ENCODE results near the gene ADAMTS14. TPM values are rescaled to one million over a fixed set of nuclear protein-coding genes. Genes with fewer than 3 reads are reported as not detected.

ADAMTS14 gene
- total RNA-seq, 1 donor from 2014 or later = 1.4 TPM

DNA sequence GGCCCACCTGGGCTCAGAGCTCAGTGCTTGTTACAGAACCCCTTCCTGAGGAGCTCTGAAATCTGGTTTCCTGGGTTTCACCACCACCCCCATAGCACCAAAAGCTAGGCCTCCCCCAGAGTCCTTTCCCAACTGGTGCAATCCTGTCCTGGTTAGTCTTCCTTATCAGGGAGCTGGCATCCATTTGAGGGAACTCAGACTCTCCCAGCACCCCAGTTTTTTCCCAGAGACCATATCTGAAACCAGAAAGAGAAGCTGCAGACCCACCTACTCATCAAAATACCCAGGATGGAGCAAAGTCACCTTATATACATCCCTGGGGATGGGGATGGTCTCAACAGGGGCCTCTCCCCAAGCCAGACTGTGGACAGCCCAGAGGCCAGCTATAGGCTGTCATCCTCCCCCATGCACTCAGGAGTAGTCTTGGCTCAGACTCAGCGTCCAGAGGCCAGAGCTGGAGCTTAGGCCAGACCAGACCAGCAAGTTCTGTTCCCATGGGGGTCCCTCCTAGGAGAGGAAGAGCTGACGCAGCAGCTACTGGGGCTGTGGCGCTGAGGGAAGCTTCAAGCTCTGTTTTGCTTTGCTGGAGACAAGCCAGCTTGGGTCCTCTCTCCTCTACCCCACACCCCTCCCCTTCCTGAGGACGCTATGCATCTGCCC lies 109.9 kb downstream of the ADAMTS14 start:
- no peak for DNase-seq (ENCODE audit: extremely low spot score, unreplicated experiment)
- TF ChIP-seq, protein P1, sequence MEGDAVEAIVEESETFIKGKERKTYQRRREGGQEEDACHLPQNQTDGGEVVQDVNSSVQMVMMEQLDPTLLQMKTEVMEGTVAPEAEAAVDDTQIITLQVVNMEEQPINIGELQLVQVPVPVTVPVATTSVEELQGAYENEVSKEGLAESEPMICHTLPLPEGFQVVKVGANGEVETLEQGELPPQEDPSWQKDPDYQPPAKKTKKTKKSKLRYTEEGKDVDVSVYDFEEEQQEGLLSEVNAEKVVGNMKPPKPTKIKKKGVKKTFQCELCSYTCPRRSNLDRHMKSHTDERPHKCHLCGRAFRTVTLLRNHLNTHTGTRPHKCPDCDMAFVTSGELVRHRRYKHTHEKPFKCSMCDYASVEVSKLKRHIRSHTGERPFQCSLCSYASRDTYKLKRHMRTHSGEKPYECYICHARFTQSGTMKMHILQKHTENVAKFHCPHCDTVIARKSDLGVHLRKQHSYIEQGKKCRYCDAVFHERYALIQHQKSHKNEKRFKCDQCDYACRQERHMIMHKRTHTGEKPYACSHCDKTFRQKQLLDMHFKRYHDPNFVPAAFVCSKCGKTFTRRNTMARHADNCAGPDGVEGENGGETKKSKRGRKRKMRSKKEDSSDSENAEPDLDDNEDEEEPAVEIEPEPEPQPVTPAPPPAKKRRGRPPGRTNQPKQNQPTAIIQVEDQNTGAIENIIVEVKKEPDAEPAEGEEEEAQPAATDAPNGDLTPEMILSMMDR (conservative IDR thresholded peaks at IDR 0.05) = no peak
- Mint-ChIP-seq H3K36me3 (no peaks in the 10 kb centered on the region), H3K4me3 (no peak overlapping the region), H3K27me3 (no peaks in the 10 kb centered on the region), H3K27ac (no peak overlapping the region), H3K4me1 (ENCODE audit: unreplicated experiment) (peaks cover 11% of the 10 kb centered on the region), H3K9me3 (no peaks in the 10 kb centered on the region)

DNA sequence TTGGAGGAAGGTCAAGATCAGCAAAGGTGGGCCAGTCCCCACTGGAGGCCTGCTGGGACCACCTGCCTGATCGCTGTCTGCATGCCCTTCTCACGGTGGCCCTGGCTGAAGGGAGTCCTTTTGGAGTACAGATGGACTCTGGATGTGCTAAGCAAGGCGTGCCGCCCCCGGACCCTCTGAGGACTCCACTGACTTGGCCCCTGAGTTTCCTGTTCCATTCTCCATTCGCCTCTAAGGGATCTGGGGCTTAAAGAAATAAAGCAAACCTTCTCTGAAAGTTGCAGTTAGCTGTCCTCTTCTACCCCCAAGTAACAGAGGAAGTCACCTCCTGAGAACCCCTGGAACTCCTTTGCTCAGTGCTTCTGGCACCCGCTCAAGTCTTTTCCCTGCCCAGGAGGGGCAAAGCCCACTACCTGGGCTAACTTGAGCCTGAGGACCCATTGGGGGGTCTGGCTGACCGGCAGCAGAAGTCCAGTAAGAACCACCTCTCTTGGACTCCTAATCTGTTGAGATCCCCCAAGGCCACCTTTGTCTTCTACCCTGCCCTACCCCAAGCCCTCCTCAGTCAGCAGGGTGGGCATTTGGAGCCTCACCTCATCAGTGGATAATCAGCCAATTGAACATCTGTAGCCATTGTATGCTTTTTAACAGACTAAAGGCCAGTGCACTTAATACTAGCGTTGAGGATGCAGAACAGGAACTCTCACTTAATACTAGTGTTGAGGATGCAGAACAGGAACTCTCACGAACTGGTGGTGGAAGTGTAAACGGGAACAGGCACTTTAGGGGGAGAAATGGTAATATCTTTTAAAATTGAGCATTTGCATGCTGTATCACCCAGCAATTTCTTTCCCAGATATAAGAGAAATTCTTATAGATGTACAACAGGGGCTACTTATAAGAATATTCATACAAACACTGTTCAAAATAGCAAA lies 110.7 kb downstream of the ADAMTS14 start:
- H3K27ac Mint-ChIP-seq = no peak overlapping the region
- peaks cover 9% of the 10 kb centered on the region for H3K4me1 Mint-ChIP-seq (ENCODE audit: unreplicated experiment)
- no peaks in the 10 kb centered on the region for H3K36me3 Mint-ChIP-seq

DNA sequence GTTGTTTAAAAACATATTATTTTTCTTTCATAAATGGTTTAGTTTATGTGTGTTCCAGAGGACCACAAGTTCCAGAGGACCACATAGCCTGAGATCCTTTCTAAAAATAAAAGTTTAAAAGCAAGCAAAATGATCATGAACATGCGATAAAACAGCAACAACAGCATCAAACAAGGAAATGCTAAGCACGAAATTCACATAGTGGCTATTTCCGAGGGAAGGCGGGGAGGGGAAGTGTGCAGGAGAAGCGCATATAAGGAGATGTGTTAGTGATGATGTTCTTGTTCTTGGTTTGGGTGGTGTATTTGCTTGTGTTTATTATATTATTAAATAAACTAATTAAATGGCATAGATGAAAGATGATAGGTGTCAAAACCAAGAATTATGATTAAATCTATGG lies 111.7 kb downstream of the ADAMTS14 start:
- TF ChIP-seq, protein P1 (conservative IDR thresholded peaks at IDR 0.05) = no peak
- Mint-ChIP-seq H3K4me1 (ENCODE audit: unreplicated experiment) (peaks cover 2% of the 10 kb centered on the region), H3K27ac (no peak overlapping the region), H3K27me3 (peaks cover 4% of the 10 kb centered on the region), H3K4me3 (no peak overlapping the region), H3K36me3 (no peaks in the 10 kb centered on the region), H3K9me3 (no peaks in the 10 kb centered on the region)
- DNase-seq (ENCODE audit: extremely low spot score, unreplicated experiment) = no peak

More for the DNA sequence above, 110.7 kb downstream of the ADAMTS14 start:
- H3K27me3 Mint-ChIP-seq = no peaks in the 10 kb centered on the region
- TF ChIP-seq, protein P1 (conservative IDR thresholded peaks at IDR 0.05) = no peak
- no peaks in the 10 kb centered on the region for H3K9me3 Mint-ChIP-seq
- H3K4me3 Mint-ChIP-seq = no peak overlapping the region
- DNase-seq (ENCODE audit: extremely low spot score, unreplicated experiment) = no peak

DNA sequence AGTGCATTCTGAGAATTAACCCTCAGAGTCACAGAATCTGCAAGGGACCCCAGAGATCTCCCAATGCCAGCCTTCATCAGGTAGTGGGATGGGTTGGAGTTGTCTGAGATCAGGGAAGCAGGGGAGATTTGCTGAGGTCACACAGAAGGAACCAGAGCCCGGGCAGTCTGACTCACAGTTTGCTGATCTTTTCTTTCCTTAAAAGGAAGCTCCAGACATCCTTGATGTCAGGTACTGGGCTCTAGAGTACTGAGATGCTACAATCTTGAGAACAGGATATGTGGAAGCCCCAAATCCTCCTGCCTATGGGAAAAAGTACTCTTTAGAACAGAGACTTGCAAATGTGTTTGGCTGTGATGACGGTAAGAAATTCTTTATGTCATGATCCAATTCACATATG lies 112.2 kb downstream of the ADAMTS14 start:
- no peak for DNase-seq (ENCODE audit: extremely low spot score, unreplicated experiment)
- H3K27ac Mint-ChIP-seq = no peak overlapping the region
- no peaks in the 10 kb centered on the region for H3K36me3 Mint-ChIP-seq
- H3K9me3 Mint-ChIP-seq = no peaks in the 10 kb centered on the region
- no peaks in the 10 kb centered on the region for H3K4me1 Mint-ChIP-seq (ENCODE audit: unreplicated experiment)
- TF ChIP-seq, protein P1 (conservative IDR thresholded peaks at IDR 0.05) = no peak
- H3K27me3 Mint-ChIP-seq = peaks cover 4% of the 10 kb centered on the region
- H3K4me3 Mint-ChIP-seq = no peak overlapping the region

DNA sequence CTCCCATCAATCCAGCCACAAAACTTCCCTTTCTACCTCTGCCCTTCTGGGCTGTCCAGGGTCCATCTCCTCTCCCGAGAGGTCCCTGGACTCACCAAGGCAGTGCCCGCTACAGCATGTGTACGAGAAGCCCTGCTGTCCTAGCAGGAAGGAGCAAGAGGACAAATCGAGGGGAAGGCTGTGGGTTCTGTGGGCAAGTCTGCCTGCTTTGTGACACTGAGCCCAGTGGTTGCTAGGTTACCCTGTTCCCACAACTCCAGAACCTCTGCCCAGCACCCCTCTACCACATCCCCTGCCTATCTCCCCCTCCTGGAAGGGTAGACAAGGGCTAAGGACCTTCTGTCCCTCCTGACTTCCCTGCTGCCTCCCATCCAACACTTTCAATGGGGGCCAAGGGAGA lies 112.9 kb downstream of the ADAMTS14 start, which contains the start of gene TBATA:
Gene TBATA (minus strand): TSS at position 188 of the 400 bp plus-strand sequence. CDS start 1,998 bp downstream, outside the sequence.
- no peak within 1 kb of the TSS for H3K4me3 Mint-ChIP-seq
- H3K9me3 Mint-ChIP-seq = no peaks in the 10 kb centered on the region
- no peak within 1 kb of the TSS for H3K27ac Mint-ChIP-seq
- no peak for DNase-seq (ENCODE audit: extremely low spot score, unreplicated experiment)
- TF ChIP-seq, protein P1 (conservative IDR thresholded peaks at IDR 0.05) = no peak
- H3K4me1 Mint-ChIP-seq (ENCODE audit: unreplicated experiment) = no peaks in the 10 kb centered on the region
- H3K36me3 Mint-ChIP-seq = no peaks in the 10 kb centered on the region
- peaks cover 4% of the 10 kb centered on the region for H3K27me3 Mint-ChIP-seq
